ENCODE results near the gene ARHGEF33.

GRCh38 chr2:38977047-38977446 is 87.4 kb downstream of the ARHGEF33 start:
- TF ChIP-seq PKNOX1 (IDR thresholded peaks at IDR 0.05) (no peak), CTBP1 (IDR thresholded peaks at IDR 0.05; ENCODE audit: borderline replicate concordance) (no peak), ZNF384 (IDR thresholded peaks at IDR 0.05) (no peak)

Data from HEK293T (cell line).